Gastrocnemius medialis (tissue), 4 donors: ENCODE measurements around the gene GNG13. TPM values are rescaled to one million over a fixed set of nuclear protein-coding genes. Genes with fewer than 3 reads are reported as not detected.
"Not testable (repeated sequence)": the region's sequence is repeated elsewhere in the genome, so short reads cannot be mapped to it uniquely, and the experiment has no call there.

ENCODE experiments used
- ATAC-seq, 2 donors: fragments of 150-250 bp; one replicate each; pipeline ENCODE4 v1.9.1; 2016
- DNase-seq, 2 donors: peaks; one replicate each; pipeline ENCODE4 v3.0.0-alpha.2; 2019
- H3K27ac ChIP-seq, 4 donors: fragments of 200-600 bp; sonication (generic); 1 replicate in 1 of 4; 2 replicates in 3 of 4; pipeline ENCODE4 v1.5.1; 2016 to 2018; ENCODE audit warnings: mild to moderate bottlenecking in 2 of 4, moderate library complexity in 1 of 4
- H3K27me3 ChIP-seq, 3 donors: fragments of 200-600 bp; sonication (generic) in 2 of 3; 1 replicate in 1 of 3; 2 replicates in 2 of 3; pipeline versions ENCODE4 v1.5.1 to v1.6.0; 2016 to 2019; ENCODE audit warnings: mild to moderate bottlenecking in 1 of 3, moderate library complexity in 1 of 3
- H3K36me3 ChIP-seq, 2 donors: fragments of 200-600 bp; sonication (generic) in 1 of 2; one replicate each; pipeline ENCODE4 v1.5.1; 2017 to 2018
- H3K4me1 ChIP-seq, 2 donors: fragments of 200-600 bp; sonication (generic) in 1 of 2; one replicate each; pipeline ENCODE4 v1.5.1; 2016 to 2017; ENCODE audit warnings: mild to moderate bottlenecking in 2 of 2
- H3K4me3 ChIP-seq, 4 donors: fragments of 200-600 bp; sonication (generic) in 3 of 4; 1 replicate in 1 of 4; 2 replicates in 3 of 4; pipeline ENCODE4 v1.5.1; 2016 to 2019; ENCODE audit warnings: mild to moderate bottlenecking in 2 of 4
- H3K9me3 ChIP-seq, 3 donors: fragments of 200-600 bp; sonication (generic) in 2 of 3; 1 replicate in 1 of 3; 2 replicates in 2 of 3; pipeline ENCODE4 v1.5.1; 2016 to 2019
- CTCF ChIP-seq, 5 experiments: fragments of 450-650 bp in 3 of 5; fragments of 200-600 bp in 2 of 5; sonication (generic) in 2 of 5; IDR thresholded peaks in 4 of 5; conservative IDR thresholded peaks in 1 of 5; 1 replicate in 4 of 5; 2 replicates in 1 of 5; pipeline ENCODE4 v1.5.1; 2016 to 2019; ENCODE audit warnings: antibody characterized with exemption in 5 of 5, mild to moderate bottlenecking in 3 of 5, moderate library complexity in 3 of 5
- POLR2A ChIP-seq, 2 donors: fragments of 450-650 bp; IDR thresholded peaks; one replicate each; pipeline ENCODE4 v1.6.1; 2017; ENCODE audit warnings: antibody characterized with exemption in 2 of 2, mild to moderate bottlenecking in 2 of 2, moderate library complexity in 2 of 2
- in situ Hi-C, 4 donors: fragments of 200-750 bp; cut with MboI; loops; one replicate each; pipeline versions ENCODE4 v1.15.0 to v1.8.0; 2017; ENCODE audit warnings: low sequenced_read_pairs in 4 of 4
- intact Hi-C: fragments of 100-400 bp; cut with DNase I; formaldehyde crosslinking; loops from one replicate; pipeline ENCODE4 v1.15.1; 2023; ENCODE audit warnings: low total_unique reads
- total RNA-seq, 4 donors: library from RNA; depleted of rRNA; stranded (reverse); fragments of >200 nt; gene quantifications; one replicate each; pipeline versions ENCODE4 v1.1.0 to v1.2.3, GENCODE V29; 2016

GNG13 gene
- total RNA-seq, 4 donors from 2014 or later: not detected

GRCh38 chr16:838741-839140 lies 38.2 kb upstream of the GNG13 start:
- no peak for TF ChIP-seq CTCF (IDR thresholded peaks at IDR 0.05 in 4 of 5, conservative IDR thresholded peaks at IDR 0.05 in 1 of 5)
- no peak for TF ChIP-seq POLR2A (IDR thresholded peaks at IDR 0.05)
- intact Hi-C loops: no loop called here
- Histone ChIP-seq H3K4me1 (no peaks in the 10 kb centered on the region), H3K27ac (no peak overlapping the region), H3K9me3 (peaks cover 0 to 13% (median 0%) of the 10 kb centered on the region in 3 donors), H3K27me3 (peaks cover 13 to 18% (median 16%) of the 10 kb centered on the region in 3 donors), H3K36me3 (no peaks in the 10 kb centered on the region), H3K4me3 (no peak overlapping the region)
- in situ Hi-C loops: no loop called here
- ATAC-seq: no peak
- no peak for DNase-seq

DNA sequence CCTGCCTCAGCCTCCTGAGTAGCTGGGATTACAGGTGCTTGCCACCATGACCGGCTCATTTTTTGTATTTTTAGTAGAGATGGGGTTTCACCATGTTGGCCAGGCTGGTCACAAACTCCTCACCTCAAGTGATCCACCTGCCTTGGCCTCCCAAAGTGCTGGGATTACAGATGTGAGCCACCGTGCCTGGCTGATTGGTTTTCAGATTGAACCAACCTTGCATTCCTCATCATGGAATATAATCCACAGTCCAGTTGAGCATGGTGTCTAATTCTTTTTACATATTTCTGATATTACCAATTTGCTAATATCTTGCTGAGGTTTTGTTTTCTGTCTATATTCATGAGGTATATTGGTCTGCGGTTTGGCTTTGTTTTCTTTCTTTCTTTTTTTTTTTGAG lies 36.3 kb upstream of the GNG13 start:
- in situ Hi-C loops, H3K4me1 ChIP-seq, DNase-seq, H3K4me3 ChIP-seq, H3K36me3 ChIP-seq, intact Hi-C loops, H3K27ac ChIP-seq, ATAC-seq: not testable (repeated sequence)
- Histone ChIP-seq H3K9me3 (peaks cover 0 to 13% (median 0%) of the 10 kb centered on the region in 3 donors), H3K27me3 (peaks cover 22 to 33% (median 29%) of the 10 kb centered on the region in 3 donors)

- in situ Hi-C loops: no loop called here
Measured at GRCh38 chr16:836221-836620, 35.7 kb upstream of the GNG13 start.

GRCh38 chr16:835373-835772 lies 34.8 kb upstream of the GNG13 start:
- intact Hi-C loops: no loop called here
- no peak for TF ChIP-seq CTCF (IDR thresholded peaks at IDR 0.05 in 4 of 5, conservative IDR thresholded peaks at IDR 0.05 in 1 of 5)
- TF ChIP-seq POLR2A (IDR thresholded peaks at IDR 0.05): no peak
- no peak overlapping the region for H3K4me3 ChIP-seq
- peaks cover 0 to 13% (median 0%) of the 10 kb centered on the region in 3 donors for H3K9me3 ChIP-seq
- H3K27me3 ChIP-seq: peaks cover 21 to 34% (median 31%) of the 10 kb centered on the region in 3 donors
- no peak for DNase-seq
- in situ Hi-C loops: no loop called here
- H3K4me1 ChIP-seq: no peaks in the 10 kb centered on the region
- no peaks in the 10 kb centered on the region for H3K36me3 ChIP-seq
- ATAC-seq: no peak
- no peak overlapping the region for H3K27ac ChIP-seq

More at GRCh38 chr16:836221-836620, 35.7 kb upstream of the GNG13 start:
- H3K4me3 ChIP-seq: no peak overlapping the region
- intact Hi-C loops: no loop called here
- DNase-seq (no peak), ATAC-seq (no peak)
- peaks cover 22 to 39% (median 34%) of the 10 kb centered on the region in 3 donors for H3K27me3 ChIP-seq
- no peak overlapping the region for H3K27ac ChIP-seq
- TF ChIP-seq CTCF (IDR thresholded peaks at IDR 0.05 in 4 of 5, conservative IDR thresholded peaks at IDR 0.05 in 1 of 5) (no peak), POLR2A (IDR thresholded peaks at IDR 0.05) (no peak)
- H3K9me3 ChIP-seq: peaks cover 0 to 13% (median 0%) of the 10 kb centered on the region in 3 donors
- no peaks in the 10 kb centered on the region for H3K4me1 ChIP-seq
- no peaks in the 10 kb centered on the region for H3K36me3 ChIP-seq

DNA sequence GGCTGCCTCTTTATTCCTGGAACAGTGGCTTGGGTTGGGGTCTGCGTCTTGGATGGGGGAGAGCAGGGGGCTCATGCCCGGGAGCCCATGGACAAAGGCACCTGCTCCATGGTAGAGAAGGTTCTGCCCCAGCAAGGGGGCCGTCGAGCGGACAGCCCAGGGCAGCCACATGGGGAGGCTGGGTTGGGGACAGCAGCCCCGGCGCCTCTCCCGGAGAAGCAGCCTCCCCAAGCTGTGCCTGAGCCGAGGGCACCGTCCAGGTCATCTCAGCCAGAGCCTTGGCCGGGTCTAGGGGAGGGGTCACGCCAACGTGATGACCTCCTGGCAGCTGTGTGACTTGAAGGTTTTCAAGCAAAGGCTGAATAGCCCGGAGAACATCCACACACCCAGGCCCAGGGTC lies 32.9 kb upstream of the GNG13 start:
- H3K27me3 ChIP-seq: peaks cover 15 to 27% (median 24%) of the 10 kb centered on the region in 3 donors
- in situ Hi-C loops (no loop called here), intact Hi-C loops (no loop called here)
- no peak overlapping the region for H3K4me3 ChIP-seq
- peaks cover 0 to 13% (median 0%) of the 10 kb centered on the region in 3 donors for H3K9me3 ChIP-seq
- ATAC-seq (no peak), DNase-seq (no peak)
- no peaks in the 10 kb centered on the region for H3K4me1 ChIP-seq
- TF ChIP-seq CTCF (IDR thresholded peaks at IDR 0.05 in 4 of 5, conservative IDR thresholded peaks at IDR 0.05 in 1 of 5) (no peak), POLR2A (IDR thresholded peaks at IDR 0.05) (no peak)
- no peak overlapping the region for H3K27ac ChIP-seq
- H3K36me3 ChIP-seq: no peaks in the 10 kb centered on the region
